Breast epithelium (tissue), 3 donors: Measurements from ENCODE around the gene ERGIC1.

Experiments used
- CTCF ChIP-seq, 3 donors: fragments of 450-650 bp; IDR thresholded peaks; one replicate each; pipeline ENCODE4 v1.5.1; 2016 to 2017; ENCODE audit warnings: antibody characterized with exemption in 3 of 3, mild to moderate bottlenecking in 3 of 3, moderate library complexity in 3 of 3
- POLR2A ChIP-seq: fragments of 450-650 bp; IDR thresholded peaks from one replicate; pipeline ENCODE4 v1.6.1; 2016; ENCODE audit warnings: antibody characterized with exemption, mild to moderate bottlenecking, moderate library complexity
- POLR2AphosphoS5 ChIP-seq, 3 donors: sonication (generic); formaldehyde crosslinking; IDR thresholded peaks; one replicate each; pipeline ENCODE4 v1.6.1; 2017; ENCODE audit warnings: antibody characterized with exemption in 3 of 3

- TF ChIP-seq POLR2A: no peak
- no peak for TF ChIP-seq POLR2AphosphoS5 (IDR thresholded peaks at IDR 0.05)
- TF ChIP-seq CTCF (IDR thresholded peaks at IDR 0.05): no peak
Observed at GRCh38 chr5:172786736-172787462, 47.2 kb upstream of the ERGIC1 start.
